ENCODE measurements around the gene FADS6.

GRCh38 chr17:74883241-74883745, 10.1 kb downstream of the FADS6 start:
- TF ChIP-seq CTCF (IDR thresholded peaks at IDR 0.05 in 4 of 5, conservative IDR thresholded peaks at IDR 0.05 in 1 of 5) (no peak), POLR2A (IDR thresholded peaks at IDR 0.05) (no peak)

Measured in gastrocnemius medialis (tissue), 4 donors.